Gastrocnemius medialis (tissue), 4 donors: Measurements from ENCODE around the gene STPG4. TPM values are rescaled to one million over a fixed set of nuclear protein-coding genes. Genes with fewer than 3 reads are reported as not detected.
A peak's percentile ranks its signal among the peaks of the same experiment; 100 is the strongest.

Experiments
- ATAC-seq, 2 donors: fragments of 150-250 bp; one replicate each; pipeline ENCODE4 v1.9.1; 2016
- DNase-seq, 2 donors: peaks; one replicate each; pipeline ENCODE4 v3.0.0-alpha.2; 2019
- H3K27ac ChIP-seq, 4 donors: fragments of 200-600 bp; sonication (generic); 1 replicate in 1 of 4; 2 replicates in 3 of 4; pipeline ENCODE4 v1.5.1; 2016 to 2018; ENCODE audit warnings: mild to moderate bottlenecking in 2 of 4, moderate library complexity in 1 of 4
- H3K27me3 ChIP-seq, 3 donors: fragments of 200-600 bp; sonication (generic) in 2 of 3; 1 replicate in 1 of 3; 2 replicates in 2 of 3; pipeline versions ENCODE4 v1.5.1 to v1.6.0; 2016 to 2019; ENCODE audit warnings: mild to moderate bottlenecking in 1 of 3, moderate library complexity in 1 of 3
- H3K36me3 ChIP-seq, 2 donors: fragments of 200-600 bp; sonication (generic) in 1 of 2; one replicate each; pipeline ENCODE4 v1.5.1; 2017 to 2018
- H3K4me1 ChIP-seq, 2 donors: fragments of 200-600 bp; sonication (generic) in 1 of 2; one replicate each; pipeline ENCODE4 v1.5.1; 2016 to 2017; ENCODE audit warnings: mild to moderate bottlenecking in 2 of 2
- H3K4me3 ChIP-seq, 4 donors: fragments of 200-600 bp; sonication (generic) in 3 of 4; 1 replicate in 1 of 4; 2 replicates in 3 of 4; pipeline ENCODE4 v1.5.1; 2016 to 2019; ENCODE audit warnings: mild to moderate bottlenecking in 2 of 4
- H3K9me3 ChIP-seq, 3 donors: fragments of 200-600 bp; sonication (generic) in 2 of 3; 1 replicate in 1 of 3; 2 replicates in 2 of 3; pipeline ENCODE4 v1.5.1; 2016 to 2019
- CTCF ChIP-seq, 5 experiments: fragments of 450-650 bp in 3 of 5; fragments of 200-600 bp in 2 of 5; sonication (generic) in 2 of 5; IDR thresholded peaks in 4 of 5; conservative IDR thresholded peaks in 1 of 5; 1 replicate in 4 of 5; 2 replicates in 1 of 5; pipeline ENCODE4 v1.5.1; 2016 to 2019; ENCODE audit warnings: antibody characterized with exemption in 5 of 5, mild to moderate bottlenecking in 3 of 5, moderate library complexity in 3 of 5
- POLR2A ChIP-seq, 2 donors: fragments of 450-650 bp; IDR thresholded peaks; one replicate each; pipeline ENCODE4 v1.6.1; 2017; ENCODE audit warnings: antibody characterized with exemption in 2 of 2, mild to moderate bottlenecking in 2 of 2, moderate library complexity in 2 of 2
- in situ Hi-C, 4 donors: fragments of 200-750 bp; cut with MboI; loops; one replicate each; pipeline versions ENCODE4 v1.15.0 to v1.8.0; 2017; ENCODE audit warnings: low sequenced_read_pairs in 4 of 4
- intact Hi-C: fragments of 100-400 bp; cut with DNase I; formaldehyde crosslinking; loops from one replicate; pipeline ENCODE4 v1.15.1; 2023; ENCODE audit warnings: low total_unique reads
- total RNA-seq, 4 donors: library from RNA; depleted of rRNA; stranded (reverse); fragments of >200 nt; gene quantifications; one replicate each; pipeline versions ENCODE4 v1.1.0 to v1.2.3, GENCODE V29; 2016

The STPG4 gene
- total RNA-seq = under 1 TPM in 1 of 4 donors, not detected in 3; 0.33 TPM

- Histone ChIP-seq H3K36me3 (peaks cover 5 to 30% of the 10 kb centered on the region in 2 donors), H3K27ac (peak within 1 kb of the TSS in 1 of 4 donors; percentile 4), H3K9me3 (no peaks in the 10 kb centered on the region), H3K4me3 (no peak within 1 kb of the TSS), H3K27me3 (no peaks in the 10 kb centered on the region), H3K4me1 (no peaks in the 10 kb centered on the region)
- DNase-seq = no peak
- in situ Hi-C loops (loop anchor here in 1 of 4 donors (25.0 kb wide), 1 partner anchor 143 kb away; no protein-coding TSS in a partner anchor), intact Hi-C loops (no loop called here)
- ATAC-seq = no peak
- TF ChIP-seq POLR2A (IDR thresholded peaks at IDR 0.05) (no peak), CTCF (IDR thresholded peaks at IDR 0.05 in 4 of 5, conservative IDR thresholded peaks at IDR 0.05 in 1 of 5) (no peak)
These were observed at the start of gene STPG4 for GRCh38 chr2:47155091-47155876. STPG4 (minus strand) TSS chr2:47155308; CDS start chr2:47155251, 57 bp downstream.

- ATAC-seq = no peak
- in situ Hi-C loops = no loop called here
These were observed 49.6 kb upstream of the STPG4 start for GRCh38 chr2:47204691-47205090.

GRCh38 chr2:47203995-47204394 lies 48.9 kb upstream of the STPG4 start:
- H3K4me3 ChIP-seq = no peak overlapping the region
- in situ Hi-C loops = no loop called here
- TF ChIP-seq CTCF (IDR thresholded peaks at IDR 0.05 in 4 of 5, conservative IDR thresholded peaks at IDR 0.05 in 1 of 5) (no peak), POLR2A (IDR thresholded peaks at IDR 0.05) (no peak)
- H3K27ac ChIP-seq = no peak overlapping the region
- ATAC-seq (no peak), DNase-seq (no peak)
- H3K9me3 ChIP-seq = no peaks in the 10 kb centered on the region
- no peaks in the 10 kb centered on the region for H3K27me3 ChIP-seq
- H3K4me1 ChIP-seq = no peaks in the 10 kb centered on the region
- H3K36me3 ChIP-seq = no peaks in the 10 kb centered on the region
- intact Hi-C loops = no loop called here

More at GRCh38 chr2:47204691-47205090, 49.6 kb upstream of the STPG4 start:
- Histone ChIP-seq H3K4me1 (no peaks in the 10 kb centered on the region), H3K9me3 (no peaks in the 10 kb centered on the region), H3K4me3 (no peak overlapping the region), H3K36me3 (no peaks in the 10 kb centered on the region), H3K27ac (no peak overlapping the region), H3K27me3 (no peaks in the 10 kb centered on the region)
- TF ChIP-seq CTCF (IDR thresholded peaks at IDR 0.05 in 4 of 5, conservative IDR thresholded peaks at IDR 0.05 in 1 of 5) (no peak), POLR2A (IDR thresholded peaks at IDR 0.05) (no peak)
- intact Hi-C loops = no loop called here
- no peak for DNase-seq

- DNase-seq = no peak
- in situ Hi-C loops (no loop called here), intact Hi-C loops (no loop called here)
- no peaks in the 10 kb centered on the region for H3K27me3 ChIP-seq
- H3K36me3 ChIP-seq = no peaks in the 10 kb centered on the region
- H3K27ac ChIP-seq = no peak overlapping the region
- H3K4me1 ChIP-seq = no peaks in the 10 kb centered on the region
- TF ChIP-seq CTCF (IDR thresholded peaks at IDR 0.05 in 4 of 5, conservative IDR thresholded peaks at IDR 0.05 in 1 of 5) (no peak), POLR2A (IDR thresholded peaks at IDR 0.05) (no peak)
- no peaks in the 10 kb centered on the region for H3K9me3 ChIP-seq
- H3K4me3 ChIP-seq = no peak overlapping the region
- no peak for ATAC-seq
These were observed 46.1 kb upstream of the STPG4 start for GRCh38 chr2:47201224-47201623.
